HepG2 (cell line): ENCODE data around the gene TUT1. TPM values are rescaled to one million over a fixed set of nuclear protein-coding genes. Genes with fewer than 3 reads are reported as not detected.
A peak's percentile ranks its signal among the peaks of the same experiment; 100 is the strongest.

Experiments
- AHDC1 ChIP-seq: sonication (generic); formaldehyde crosslinking; IDR thresholded peaks from 2 replicates; pipeline ENCODE4 v1.5.1; 2020; ENCODE audit warnings: mild to moderate bottlenecking, missing genetic modification reagents, borderline replicate concordance
- AKAP8 ChIP-seq: sonication (generic); formaldehyde crosslinking; IDR thresholded peaks from 2 replicates; pipeline ENCODE4 v1.5.1; 2020; ENCODE audit warnings: mild to moderate bottlenecking, missing genetic modification reagents
- ARID2 ChIP-seq: sonication (generic); formaldehyde crosslinking; IDR thresholded peaks from 2 replicates; pipeline ENCODE4 v1.8.1; 2022; ENCODE audit warnings: mild to moderate bottlenecking, missing genetic modification reagents, borderline replicate concordance
- ARNTL ChIP-seq: sonication (generic); formaldehyde crosslinking; IDR thresholded peaks from 2 replicates; pipeline ENCODE4 v1.4.0; 2020; ENCODE audit warnings: mild to moderate bottlenecking, missing genetic modification reagents
- DRAP1 ChIP-seq: IDR thresholded peaks from 2 replicates; pipeline ENCODE4 v1.6.1; 2016; ENCODE audit warnings: missing genetic modification reagents, missing compliant biosample characterization
- HDAC1 ChIP-seq: sonication (generic); formaldehyde crosslinking; IDR thresholded peaks from 2 replicates; pipeline ENCODE4 v1.5.1; 2020; ENCODE audit warnings: mild to moderate bottlenecking, missing genetic modification reagents
- HNRNPH1 ChIP-seq: fragments of 200-400 bp; formaldehyde crosslinking; optimal IDR thresholded peaks from 2 replicates; pipeline ENCODE3; 2017; ENCODE audit warnings: mild to moderate bottlenecking, low read depth, low read length
- MEIS1 ChIP-seq: sonication (generic); formaldehyde crosslinking; IDR thresholded peaks from 2 replicates; pipeline ENCODE4 v1.9.0; 2021; ENCODE audit warnings: mild to moderate bottlenecking, missing genetic modification reagents, moderate library complexity, borderline replicate concordance
- NFE2L1 ChIP-seq: sonication (generic); formaldehyde crosslinking; IDR thresholded peaks from 2 replicates; pipeline ENCODE4 v1.4.0; 2020; ENCODE audit warnings: missing genetic modification reagents, mild to moderate bottlenecking, borderline replicate concordance
- NONO ChIP-seq, 2 experiments: fragments of 450-650 bp in 1 of 2; sonication (generic) in 1 of 2; formaldehyde crosslinking in 1 of 2; IDR thresholded peaks in 1 of 2; conservative IDR thresholded peaks in 1 of 2; 2 replicates each; pipeline versions ENCODE4 v1.6.1 to v1.8.0; 2017 to 2022; ENCODE audit warnings: mild to moderate bottlenecking in 1 of 2, missing genetic modification reagents in 1 of 2, moderate library complexity in 1 of 2
- PAWR ChIP-seq: sonication (generic); formaldehyde crosslinking; IDR thresholded peaks from 2 replicates; pipeline ENCODE4 v1.4.0; 2020; ENCODE audit warnings: missing genetic modification reagents, mild to moderate bottlenecking, borderline replicate concordance
- RXRA ChIP-seq: sonication (generic); formaldehyde crosslinking; IDR thresholded peaks from 2 replicates; pipeline ENCODE4 v1.5.1; 2020; ENCODE audit warnings: missing genetic modification reagents
- TGIF2 ChIP-seq: IDR thresholded peaks from 2 replicates; pipeline ENCODE4 v1.6.1; 2016; ENCODE audit warnings: control low read depth, missing compliant biosample characterization
- ZNF230 ChIP-seq: sonication (generic); formaldehyde crosslinking; IDR thresholded peaks from 2 replicates; pipeline ENCODE4 v1.4.0; 2020; ENCODE audit warnings: mild to moderate bottlenecking, missing genetic modification reagents
- ZNF232 ChIP-seq: sonication (generic); formaldehyde crosslinking; IDR thresholded peaks from 2 replicates; pipeline ENCODE4 v1.4.0; 2020; ENCODE audit warnings: missing genetic modification reagents, borderline replicate concordance
- ZNF263 ChIP-seq: sonication (generic); formaldehyde crosslinking; IDR thresholded peaks from 2 replicates; pipeline ENCODE4 v1.4.0; 2020; ENCODE audit warnings: missing genetic modification reagents
- ZNF326 ChIP-seq: sonication (generic); formaldehyde crosslinking; IDR thresholded peaks from 2 replicates; pipeline ENCODE4 v1.4.0; 2020; ENCODE audit warnings: missing genetic modification reagents, borderline replicate concordance
- ZNF564 ChIP-seq: sonication (generic); formaldehyde crosslinking; IDR thresholded peaks from 2 replicates; pipeline ENCODE4 v1.8.1; 2023; ENCODE audit warnings: mild to moderate bottlenecking, missing genetic modification reagents
- ZNF768 ChIP-seq: sonication (generic); formaldehyde crosslinking; IDR thresholded peaks from 2 replicates; pipeline ENCODE4 v1.4.0; 2020; ENCODE audit warnings: missing genetic modification reagents
- ZNF782 ChIP-seq: sonication (generic); formaldehyde crosslinking; IDR thresholded peaks from 2 replicates; pipeline ENCODE4 v1.4.0; 2020; ENCODE audit warnings: missing genetic modification reagents, mild to moderate bottlenecking, borderline replicate concordance
- ZSCAN25 ChIP-seq: sonication (generic); formaldehyde crosslinking; IDR thresholded peaks from 2 replicates; pipeline ENCODE4 v1.8.0; 2022; ENCODE audit warnings: mild to moderate bottlenecking, missing genetic modification reagents
- polyA plus RNA-seq, 8 experiments: library from polyadenylated mRNA; depleted of rRNA in 3 of 8; stranded (reverse) in 7 of 8; unstranded in 1 of 8; fragments of >200 nt; fragmentation: Illumina TruSeq in 4 of 8; extraction: Trizol in 4 of 8; gene quantifications; 2 replicates each; pipeline versions ENCODE4 v1.2.1 to v1.2.3, GENCODE V29; 2011 to 2016; ENCODE audit warnings: low read depth in 4 of 8, missing spikeins in 1 of 8, mixed read lengths in 1 of 8; ENCODE audit not compliant: insufficient read depth in 1 of 8
- total RNA-seq, 5 experiments: library from RNA; depleted of rRNA; stranded (reverse); fragments of >200 nt; fragmentation: Illumina TruSeq; extraction: Trizol; gene quantifications; 2 replicates each; pipeline ENCODE4 v1.2.3, GENCODE V29; 2016; ENCODE audit warnings: low read depth in 1 of 5
- TF ChIP-seq, protein P1 (sequence below): sonication (generic); formaldehyde crosslinking; IDR thresholded peaks from 2 replicates; pipeline ENCODE4 v1.4.0; 2020; ENCODE audit warnings: missing genetic modification reagents, low read depth, mild to moderate bottlenecking, borderline replicate concordance
- TF ChIP-seq, protein P2 (sequence below): sonication (generic); formaldehyde crosslinking; IDR thresholded peaks from 2 replicates; pipeline ENCODE4 v1.5.0; 2020; ENCODE audit warnings: missing genetic modification reagents, mild to moderate bottlenecking, borderline replicate concordance

The TUT1 gene
- total and polyA plus RNA-seq, 2 of the 13 experiments (the other 11 are each of a cell fraction or from before 2014, with no cell fraction given) = 9.7 to 14.3 TPM

- TF ChIP-seq ZNF564 (CRISPR knock-in tag) = 0 out of 2 replicates have a peak, but pooled peaks have one; percentile 69
- no peak for TF ChIP-seq PAWR (CRISPR knock-in tag)
- TF ChIP-seq NFE2L1 (CRISPR knock-in tag) = no peak
- TF ChIP-seq RXRA (CRISPR knock-in tag) = peak; percentile 67
- TF ChIP-seq ARID2 = peak; percentile 83
- TF ChIP-seq ZNF263 (CRISPR knock-in tag) = no peak
- TF ChIP-seq HDAC1 (CRISPR knock-in tag) = peak; percentile 92
- TF ChIP-seq, protein P1, sequence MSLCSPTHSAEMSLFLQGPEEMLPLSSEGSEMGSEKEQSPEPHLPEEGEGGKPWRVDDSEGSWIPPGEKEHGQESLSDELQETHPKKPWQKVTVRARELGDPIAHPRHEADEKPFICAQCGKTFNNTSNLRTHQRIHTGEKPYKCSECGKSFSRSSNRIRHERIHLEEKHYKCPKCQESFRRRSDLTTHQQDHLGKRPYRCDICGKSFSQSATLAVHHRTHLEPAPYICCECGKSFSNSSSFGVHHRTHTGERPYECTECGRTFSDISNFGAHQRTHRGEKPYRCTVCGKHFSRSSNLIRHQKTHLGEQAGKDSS = peak; percentile 73; the same call in 1 of the 2 replicates
- no peak; the same call in none of the 2 replicates for TF ChIP-seq ZSCAN25
- TF ChIP-seq MEIS1 = peak; percentile 83; the same call in 1 of the 2 replicates
- TF ChIP-seq ZNF326 (CRISPR knock-in tag) = no peak
- TF ChIP-seq TGIF2 (CRISPR knock-in tag) = peak; percentile 90
- peak; percentile 51; the same call in 1 of the 2 replicates for TF ChIP-seq AHDC1 (CRISPR knock-in tag)
- TF ChIP-seq ZNF768 (CRISPR knock-in tag) = no peak; the same call in 1 of the 2 replicates
- TF ChIP-seq HNRNPH1 = no peak
- TF ChIP-seq AKAP8 (CRISPR knock-in tag) = no peak
- peak; percentile 72; the same call in 1 of the 2 replicates for TF ChIP-seq ZNF782 (CRISPR knock-in tag)
- peak; percentile 41; the same call in 1 of the 2 replicates for TF ChIP-seq ARNTL (CRISPR knock-in tag)
- no peak; the same call in 1 of the 2 replicates for TF ChIP-seq ZNF232 (CRISPR knock-in tag)
- TF ChIP-seq, protein P2, sequence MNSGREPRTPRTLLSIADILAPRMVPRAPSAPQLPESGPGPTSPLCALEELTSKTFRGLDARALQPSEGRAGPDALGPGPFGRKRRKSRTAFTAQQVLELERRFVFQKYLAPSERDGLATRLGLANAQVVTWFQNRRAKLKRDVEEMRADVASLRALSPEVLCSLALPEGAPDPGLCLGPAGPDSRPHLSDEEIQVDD = no peak
- peak; percentile 100 for TF ChIP-seq DRAP1 (CRISPR knock-in tag)
- TF ChIP-seq ZNF230 = no peak
- TF ChIP-seq NONO (IDR thresholded peaks at IDR 0.05) = no peak
- peak; percentile 96 for TF ChIP-seq NONO (CRISPR knock-in tag; conservative IDR thresholded peaks at IDR 0.05)
Measured at GRCh38 chr11:62591448-62592145, at the start of gene TUT1 (continued).
